ENCODE measurements around the gene TPI1.
A peak's percentile ranks its signal among the peaks of the same experiment; 100 is the strongest.

Gene TPI1

DNA sequence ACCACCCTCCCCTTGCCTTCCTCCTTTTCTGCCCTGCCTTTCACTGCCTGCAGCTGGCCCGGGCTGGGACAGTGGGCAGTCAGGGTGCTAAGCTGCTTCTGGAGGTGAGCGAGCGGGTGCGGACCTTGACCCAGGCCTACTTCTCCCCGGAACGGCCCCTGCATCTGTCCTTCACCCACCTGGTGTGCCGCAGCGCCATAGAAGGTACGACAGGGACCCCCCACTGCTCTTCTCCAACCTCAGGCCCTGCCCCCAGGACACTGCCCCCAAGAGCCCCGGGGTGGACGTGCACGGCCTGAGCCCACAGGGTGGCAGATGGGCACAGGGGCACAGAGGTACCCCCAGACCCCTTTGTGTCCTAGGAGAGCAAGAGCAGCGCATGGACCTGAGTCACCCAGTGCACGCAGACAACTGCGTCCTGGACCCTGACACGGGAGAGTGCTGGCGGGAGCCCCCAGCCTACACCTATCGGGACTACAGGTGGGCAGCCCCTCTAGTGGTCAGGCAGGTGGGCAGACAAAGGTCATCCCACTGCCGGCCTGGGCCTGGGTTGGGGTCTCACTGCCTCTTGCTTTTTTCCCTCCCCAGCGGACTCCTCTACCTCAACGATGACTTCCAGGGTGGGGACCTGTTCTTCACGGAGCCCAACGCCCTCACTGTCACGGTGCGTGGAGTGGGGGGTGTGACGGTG is 29.8 kb upstream of the TPI1 start:
- H3K4ac ChIP-seq (ENCODE audit: low read depth, low read length), result no peak overlapping the region
- H4K5ac ChIP-seq (ENCODE audit: low read length), result no peak overlapping the region
- no CpG with 5 or more reads among the region's 26 CpGs for WGBS (ENCODE audit: extremely low coverage, insufficient coverage, low lambda C conversion rate)
- no peak overlapping the region for H2BK120ac ChIP-seq (ENCODE audit: low read depth, low read length)
- no peak overlapping the region for H3K4me2 ChIP-seq (ENCODE audit: low read length)
- DNase-seq, result no peak
- no peaks in the 10 kb centered on the region for H3K27me3 ChIP-seq (ENCODE audit: insufficient read depth, low read length, poor library complexity)
- no peak overlapping the region for H2AK5ac ChIP-seq (ENCODE audit: low read length)
- no peaks in the 10 kb centered on the region for H3K79me2 ChIP-seq (ENCODE audit: control insufficient read depth, insufficient read depth, low read length)
- no peak overlapping the region for H3K4me3 ChIP-seq (ENCODE audit: low read length)
- H3K79me1 ChIP-seq (ENCODE audit: low read length), result no peaks in the 10 kb centered on the region
- H3K27ac ChIP-seq (ENCODE audit: low read depth, low read length), result no peak overlapping the region
- no peak overlapping the region for H3K9ac ChIP-seq (ENCODE audit: low read length)
- H3K36me3 ChIP-seq (ENCODE audit: control insufficient read depth, insufficient read depth, low read length), result peaks cover 18% of the 10 kb centered on the region
- H3K4me1 ChIP-seq (ENCODE audit: control insufficient read depth, low read depth, low read length), result no peaks in the 10 kb centered on the region
- H3K18ac ChIP-seq (ENCODE audit: low read length), result no peak overlapping the region
- H3K23ac ChIP-seq (ENCODE audit: low read length), result no peak overlapping the region
- H2BK15ac ChIP-seq (replicated peaks; ENCODE audit: low read depth), result no peak overlapping the region
- no peak overlapping the region for H3K56ac ChIP-seq (ENCODE audit: low read length)
- no peak overlapping the region for H4K8ac ChIP-seq (ENCODE audit: low read depth, low read length)
- no peak overlapping the region for H2BK5ac ChIP-seq (ENCODE audit: low read length)

DNA sequence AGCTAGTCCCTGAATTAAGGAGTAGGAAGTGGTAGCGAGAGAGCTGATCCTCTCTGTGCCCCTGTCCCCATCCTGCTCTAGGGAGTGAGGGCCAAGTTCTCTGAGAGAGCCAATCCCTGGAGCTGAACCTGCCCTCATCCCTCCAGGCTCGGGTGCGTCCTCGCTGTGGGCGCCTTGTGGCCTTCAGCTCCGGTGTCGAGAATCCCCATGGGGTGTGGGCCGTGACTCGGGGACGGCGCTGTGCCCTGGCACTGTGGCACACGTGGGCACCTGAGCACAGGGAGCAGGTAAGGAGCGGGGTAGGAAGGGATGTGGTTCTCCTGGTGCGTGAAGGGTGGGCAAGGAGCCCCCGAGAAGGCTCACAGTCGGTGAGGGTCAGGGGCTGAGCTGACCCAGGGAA is 28.5 kb upstream of the TPI1 start:
- Histone ChIP-seq H3K79me1 (ENCODE audit: low read length) (no peaks in the 10 kb centered on the region), H3K27ac (ENCODE audit: low read depth, low read length) (no peak overlapping the region), H3K4me1 (ENCODE audit: control insufficient read depth, low read depth, low read length) (no peaks in the 10 kb centered on the region), H3K9ac (ENCODE audit: low read length) (no peak overlapping the region), H3K4me2 (ENCODE audit: low read length) (no peak overlapping the region), H3K36me3 (ENCODE audit: control insufficient read depth, insufficient read depth, low read length) (peaks cover 16% of the 10 kb centered on the region), H2AK5ac (ENCODE audit: low read length) (no peak overlapping the region), H2BK15ac (replicated peaks; ENCODE audit: low read depth) (no peak overlapping the region), H3K4me3 (ENCODE audit: low read length) (no peak overlapping the region), H2BK5ac (ENCODE audit: low read length) (no peak overlapping the region), H3K23ac (ENCODE audit: low read length) (no peak overlapping the region), H3K27me3 (ENCODE audit: insufficient read depth, low read length, poor library complexity) (no peaks in the 10 kb centered on the region), H3K4ac (ENCODE audit: low read depth, low read length) (no peak overlapping the region), H3K18ac (ENCODE audit: low read length) (no peak overlapping the region), H4K5ac (ENCODE audit: low read length) (no peak overlapping the region), H3K79me2 (ENCODE audit: control insufficient read depth, insufficient read depth, low read length) (no peaks in the 10 kb centered on the region), H2BK120ac (ENCODE audit: low read depth, low read length) (no peak overlapping the region), H4K8ac (ENCODE audit: low read depth, low read length) (no peak overlapping the region), H3K56ac (ENCODE audit: low read length) (no peak overlapping the region)
- no CpG with 5 or more reads among the region's 16 CpGs for WGBS (ENCODE audit: extremely low coverage, insufficient coverage, low lambda C conversion rate)
- no peak for DNase-seq

DNA sequence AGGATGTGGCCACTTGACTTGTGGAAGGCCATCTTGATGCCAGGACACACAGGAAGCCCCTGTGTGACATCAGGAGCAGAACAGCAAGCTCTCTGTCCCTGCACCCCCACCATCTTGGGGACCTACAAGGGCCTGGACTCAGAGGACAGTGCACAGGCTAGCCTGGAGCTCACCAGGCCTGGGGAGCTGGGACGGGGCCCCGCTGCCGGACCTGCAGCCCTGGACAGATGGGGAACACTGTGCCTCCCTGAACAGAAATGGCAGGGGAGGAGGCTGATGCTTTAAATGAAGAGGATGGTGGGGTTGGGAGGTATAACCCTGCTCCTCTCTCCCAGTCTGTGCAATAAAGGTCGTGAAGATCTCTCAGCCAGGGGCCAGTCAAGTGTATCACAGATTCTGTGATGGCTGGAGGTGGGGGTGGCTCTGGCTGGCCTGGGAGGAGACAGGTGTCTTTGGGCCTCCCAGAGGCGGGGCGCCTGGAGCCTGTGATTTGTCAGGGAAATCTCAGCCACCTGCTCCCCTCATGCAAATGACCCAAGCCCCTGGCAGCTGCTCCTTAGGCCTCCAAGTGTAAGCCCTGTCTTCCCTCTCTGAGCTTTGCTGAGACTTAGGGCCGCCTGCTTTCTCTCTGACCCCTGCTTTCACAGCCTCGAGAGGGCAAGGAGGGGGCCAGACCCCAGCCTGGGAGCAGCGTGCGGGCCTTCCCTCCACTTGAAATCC is 27.7 kb upstream of the TPI1 start:
- Histone ChIP-seq H3K4ac (ENCODE audit: low read depth, low read length) (no peak overlapping the region), H4K5ac (ENCODE audit: low read length) (no peak overlapping the region), H3K27ac (ENCODE audit: low read depth, low read length) (no peak overlapping the region), H3K4me2 (ENCODE audit: low read length) (no peak overlapping the region), H4K8ac (ENCODE audit: low read depth, low read length) (no peak overlapping the region), H3K9ac (ENCODE audit: low read length) (no peak overlapping the region), H2BK120ac (ENCODE audit: low read depth, low read length) (no peak overlapping the region), H3K18ac (ENCODE audit: low read length) (no peak overlapping the region), H3K27me3 (ENCODE audit: insufficient read depth, low read length, poor library complexity) (no peaks in the 10 kb centered on the region), H3K79me2 (ENCODE audit: control insufficient read depth, insufficient read depth, low read length) (no peaks in the 10 kb centered on the region), H3K36me3 (ENCODE audit: control insufficient read depth, insufficient read depth, low read length) (peaks cover 15% of the 10 kb centered on the region), H3K4me1 (ENCODE audit: control insufficient read depth, low read depth, low read length) (no peaks in the 10 kb centered on the region), H3K79me1 (ENCODE audit: low read length) (no peaks in the 10 kb centered on the region), H2BK15ac (replicated peaks; ENCODE audit: low read depth) (no peak overlapping the region), H2AK5ac (ENCODE audit: low read length) (no peak overlapping the region), H3K23ac (ENCODE audit: low read length) (no peak overlapping the region), H3K56ac (ENCODE audit: low read length) (no peak overlapping the region), H3K4me3 (ENCODE audit: low read length) (no peak overlapping the region), H2BK5ac (ENCODE audit: low read length) (no peak overlapping the region)
- DNase-seq, result peak; percentile 8
- WGBS (ENCODE audit: extremely low coverage, insufficient coverage, low lambda C conversion rate), result no CpG with 5 or more reads among the region's 10 CpGs

DNA sequence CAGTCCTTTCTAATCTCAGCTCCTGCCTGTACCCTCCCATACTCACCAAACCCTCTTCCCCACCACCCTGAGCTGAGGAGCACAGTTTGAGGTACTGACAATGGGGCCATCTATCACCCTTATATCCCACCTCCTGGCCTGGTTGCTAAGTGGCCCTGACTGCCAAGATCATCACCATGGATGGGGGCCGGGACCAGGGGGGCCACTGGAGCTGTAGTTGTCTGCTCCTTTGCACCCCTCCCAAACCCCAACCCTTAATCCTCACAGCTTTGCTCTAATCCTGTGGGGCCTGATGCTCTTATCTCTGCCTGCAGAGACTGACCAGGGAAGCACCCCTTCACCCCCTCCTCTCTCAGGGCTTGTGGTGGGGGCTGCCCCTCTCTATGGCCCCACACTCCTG is 27.0 kb upstream of the TPI1 start:
- Histone ChIP-seq H3K4me2 (ENCODE audit: low read length) (no peak overlapping the region), H3K27ac (ENCODE audit: low read depth, low read length) (no peak overlapping the region)

DNA sequence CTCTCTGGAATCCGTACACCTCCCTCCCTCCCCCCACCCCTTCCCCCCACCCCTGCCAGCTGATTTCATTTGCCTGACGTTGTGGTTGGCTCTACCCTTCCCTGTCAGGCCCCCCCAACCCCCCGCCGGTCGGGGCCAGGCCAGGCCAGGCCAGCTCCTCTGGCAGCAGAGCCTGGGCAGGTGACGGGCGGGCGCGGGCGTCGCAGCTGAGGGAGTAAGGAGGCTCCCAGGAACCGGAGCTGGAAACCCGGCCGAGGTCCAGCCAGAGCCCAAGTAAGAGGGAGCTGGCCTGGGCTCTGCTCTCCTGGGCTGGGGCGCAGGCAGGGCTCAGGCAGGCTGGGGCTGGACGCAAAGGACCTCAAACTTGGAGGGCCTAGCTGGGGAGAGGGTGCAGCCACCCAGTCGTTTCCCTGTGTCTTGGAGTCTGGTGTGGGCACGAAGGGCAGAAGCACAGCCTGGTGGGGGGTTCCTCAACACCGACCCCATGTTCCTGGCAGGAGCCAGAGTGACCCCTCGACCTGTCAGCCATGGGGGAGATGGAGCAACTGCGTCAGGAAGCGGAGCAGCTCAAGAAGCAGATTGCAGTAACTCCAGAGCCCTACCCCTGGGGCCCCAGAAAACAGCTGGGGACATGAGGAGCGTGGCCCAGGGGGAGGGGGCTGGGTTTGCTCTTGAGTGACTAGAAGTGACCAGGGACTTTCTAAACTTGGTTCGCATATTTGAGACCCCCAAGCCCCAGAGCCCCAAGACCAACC is 26.4 kb upstream of the TPI1 start, which contains the start of gene GNB3:
GNB3 (plus strand) TSS at position 165 of the 755 bp plus-strand sequence; CDS start at position 528, 363 bp downstream.
- Histone ChIP-seq H3K4me2 (ENCODE audit: low read length) (no peak within 1 kb of the TSS), H2BK15ac (replicated peaks; ENCODE audit: low read depth) (no peak within 1 kb of the TSS), H3K23ac (ENCODE audit: low read length) (no peak within 1 kb of the TSS), H2BK5ac (ENCODE audit: low read length) (no peak within 1 kb of the TSS), H4K8ac (ENCODE audit: low read depth, low read length) (no peak within 1 kb of the TSS), H2AK5ac (ENCODE audit: low read length) (no peak within 1 kb of the TSS), H3K36me3 (ENCODE audit: control insufficient read depth, insufficient read depth, low read length) (peaks cover 19% of the 10 kb centered on the region), H3K18ac (ENCODE audit: low read length) (no peak within 1 kb of the TSS), H4K5ac (ENCODE audit: low read length) (no peak within 1 kb of the TSS), H3K4me3 (ENCODE audit: low read length) (no peak within 1 kb of the TSS), H3K4me1 (ENCODE audit: control insufficient read depth, low read depth, low read length) (no peaks in the 10 kb centered on the region), H3K9ac (ENCODE audit: low read length) (no peak within 1 kb of the TSS), H3K56ac (ENCODE audit: low read length) (no peak within 1 kb of the TSS), H3K27me3 (ENCODE audit: insufficient read depth, low read length, poor library complexity) (no peaks in the 10 kb centered on the region), H2BK120ac (ENCODE audit: low read depth, low read length) (no peak within 1 kb of the TSS), H3K79me1 (ENCODE audit: low read length) (no peaks in the 10 kb centered on the region), H3K27ac (ENCODE audit: low read depth, low read length) (no peak within 1 kb of the TSS), H3K79me2 (ENCODE audit: control insufficient read depth, insufficient read depth, low read length) (no peaks in the 10 kb centered on the region), H3K4ac (ENCODE audit: low read depth, low read length) (no peak within 1 kb of the TSS)
- DNase-seq, result no peak
- no CpG with 5 or more reads among the region's 24 CpGs for WGBS (ENCODE audit: extremely low coverage, insufficient coverage, low lambda C conversion rate)

More for the DNA sequence above, 27.0 kb upstream of the TPI1 start:
- Histone ChIP-seq H3K79me1 (ENCODE audit: low read length) (no peaks in the 10 kb centered on the region), H3K18ac (ENCODE audit: low read length) (no peak overlapping the region), H3K56ac (ENCODE audit: low read length) (no peak overlapping the region), H4K8ac (ENCODE audit: low read depth, low read length) (no peak overlapping the region), H2BK120ac (ENCODE audit: low read depth, low read length) (no peak overlapping the region), H3K36me3 (ENCODE audit: control insufficient read depth, insufficient read depth, low read length) (peaks cover 19% of the 10 kb centered on the region), H3K23ac (ENCODE audit: low read length) (no peak overlapping the region), H3K27me3 (ENCODE audit: insufficient read depth, low read length, poor library complexity) (no peaks in the 10 kb centered on the region), H3K79me2 (ENCODE audit: control insufficient read depth, insufficient read depth, low read length) (no peaks in the 10 kb centered on the region), H3K4ac (ENCODE audit: low read depth, low read length) (no peak overlapping the region), H2AK5ac (ENCODE audit: low read length) (no peak overlapping the region), H2BK15ac (replicated peaks; ENCODE audit: low read depth) (no peak overlapping the region), H4K5ac (ENCODE audit: low read length) (no peak overlapping the region), H3K4me3 (ENCODE audit: low read length) (no peak overlapping the region), H2BK5ac (ENCODE audit: low read length) (no peak overlapping the region), H3K9ac (ENCODE audit: low read length) (no peak overlapping the region), H3K4me1 (ENCODE audit: control insufficient read depth, low read depth, low read length) (no peaks in the 10 kb centered on the region)
- DNase-seq, result no peak
- no CpG with 5 or more reads among the region's 1 CpG for WGBS (ENCODE audit: extremely low coverage, insufficient coverage, low lambda C conversion rate)
